ENCODE results near the gene MANSC1.

DNA sequence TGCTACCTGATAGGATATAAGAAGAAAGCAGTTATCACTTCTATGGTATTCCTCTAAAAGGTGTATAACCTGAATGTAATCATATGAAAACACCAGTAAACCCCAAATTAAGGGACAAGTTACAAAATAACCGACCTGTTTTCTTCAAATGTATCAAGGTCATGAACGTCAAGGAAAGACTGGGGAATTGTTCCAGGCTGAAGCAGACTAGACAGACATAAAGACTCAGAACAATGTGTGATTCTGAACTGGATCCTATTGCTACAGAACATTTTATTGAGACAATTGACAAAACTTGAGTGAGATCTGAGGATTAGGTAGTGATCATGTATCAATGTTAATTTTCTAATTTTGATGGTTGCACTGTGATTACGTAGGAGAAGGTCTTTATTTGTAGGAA, 67.8 kb downstream of the MANSC1 start:
- TF ChIP-seq POLR2A (IDR thresholded peaks at IDR 0.05; ENCODE audit: low read depth, low read length) (no peak), POLR2AphosphoS5 (IDR thresholded peaks at IDR 0.05; ENCODE audit: insufficient read depth, low read depth, low read length) (no peak)

Data from endothelial cell of umbilical vein (primary cell).